B cell (primary cell): ENCODE results near the gene RIPK1. TPM values are rescaled to one million over a fixed set of nuclear protein-coding genes. Genes with fewer than 3 reads are reported as not detected.

Source experiments
- ATAC-seq: fragments of 200-7000 bp; cut with Tn5 transposase; one replicate; pipeline ENCODE4 v1.10.0; 2021; ENCODE audit warnings: low read depth, mild to moderate bottlenecking, moderate number of reproducible peaks, moderate library complexity
- CTCF ChIA-PET: fragments of 350-600 bp; sonication (Branson Sonifier 250); formaldehyde crosslinking; loops from one replicate; lab custom pipeline; 2021; ENCODE audit warnings: antibody characterized with exemption, inconsistent platforms; lab: Charles Lee
- POLR2A ChIA-PET: fragments of 350-600 bp; sonication (Branson Sonifier 250); formaldehyde crosslinking; loops from one replicate; lab custom pipeline; 2021; ENCODE audit warnings: antibody characterized with exemption; lab: Charles Lee
- DNase-seq: peaks from one replicate; pipeline ENCODE4 v3.0.0; 2013
- H2AFZ ChIP-seq: 2 replicates; pipeline ENCODE4 v1.6.1; 2012; ENCODE audit warnings: mild to moderate bottlenecking, low read depth, low read length; ENCODE audit not compliant: insufficient read depth, poor library complexity, severe bottlenecking
- H3K27ac ChIP-seq, 2 donors: 1 replicate in 1 of 2; 2 replicates in 1 of 2; pipeline ENCODE4 v1.5.1; 2012 to 2013; ENCODE audit warnings: low read length in 2 of 2, mild to moderate bottlenecking in 2 of 2, moderate library complexity in 1 of 2
- H3K27me3 ChIP-seq, 4 experiments: fragments of 200-600 bp in 1 of 4; sonication (generic) in 1 of 4; replicated peaks in 1 of 4; 1 replicate in 2 of 4; 2 replicates in 2 of 4; pipeline versions ENCODE4 v1.6.1 to v1.7.0; 2013 to 2016; ENCODE audit warnings: low read length in 3 of 4, mild to moderate bottlenecking in 2 of 4, mixed read lengths in 1 of 4, moderate library complexity in 1 of 4; ENCODE audit not compliant: insufficient read depth in 4 of 4, control insufficient read depth in 3 of 4; ENCODE audit errors: control extremely low read depth in 1 of 4
- H3K36me3 ChIP-seq, 2 experiments: replicated peaks in 1 of 2; 1 replicate in 1 of 2; 2 replicates in 1 of 2; pipeline versions ENCODE4 v1.6.1 to v1.7.1; 2013; ENCODE audit warnings: low read length in 1 of 2; ENCODE audit not compliant: insufficient read depth in 2 of 2, control insufficient read depth in 1 of 2; ENCODE audit errors: control extremely low read depth in 1 of 2, extremely low read depth in 1 of 2
- H3K4me1 ChIP-seq, 2 donors: fragments of 200-600 bp in 1 of 2; sonication (generic) in 1 of 2; 1 replicate in 1 of 2; 2 replicates in 1 of 2; pipeline versions ENCODE4 v1.5.1 to v1.6.1; 2013 to 2017; ENCODE audit warnings: low read length in 2 of 2; ENCODE audit not compliant: control insufficient read depth in 2 of 2, insufficient read depth in 2 of 2
- H3K4me2 ChIP-seq: replicated peaks from 2 replicates; pipeline ENCODE3; 2012; ENCODE audit warnings: mild to moderate bottlenecking, low read depth, low read length; ENCODE audit not compliant: poor library complexity, severe bottlenecking
- H3K4me3 ChIP-seq, 5 experiments: fragments of 200-600 bp in 1 of 5; sonication (generic) in 1 of 5; 1 replicate in 3 of 5; 2 replicates in 2 of 5; pipeline versions ENCODE4 v1.5.1 to v1.7.0; 2011 to 2016; ENCODE audit warnings: low read length in 4 of 5, mild to moderate bottlenecking in 4 of 5, low read depth in 2 of 5, control low read depth in 1 of 5, moderate library complexity in 1 of 5; ENCODE audit not compliant: insufficient read depth in 1 of 5; ENCODE audit errors: control extremely low read depth in 1 of 5, extremely low read depth in 1 of 5
- H3K79me2 ChIP-seq: fragments of 200-600 bp; sonication (generic); one replicate; pipeline ENCODE4 v1.6.0; 2016; ENCODE audit warnings: low read length; ENCODE audit not compliant: control insufficient read depth, insufficient read depth
- H3K9ac ChIP-seq: fragments of 200-600 bp; sonication (generic); 2 replicates; pipeline ENCODE4 v1.6.1; 2017; ENCODE audit warnings: mild to moderate bottlenecking, low read length, moderate library complexity
- H3K9me3 ChIP-seq, 3 donors: one replicate each; pipeline versions ENCODE4 v1.6.1 to v1.7.1; 2013; ENCODE audit warnings: low read length in 2 of 3; ENCODE audit not compliant: control insufficient read depth in 2 of 3, insufficient read depth in 1 of 3; ENCODE audit errors: control extremely low read depth in 1 of 3
- H4K20me1 ChIP-seq: 2 replicates; pipeline ENCODE4 v1.6.0; 2012; ENCODE audit warnings: mild to moderate bottlenecking, low read length; ENCODE audit not compliant: insufficient read depth, control insufficient read depth, poor library complexity, severe bottlenecking
- H3K27ac Mint-ChIP-seq: one replicate; pipeline ENCODE4 v1.8.0; 2021; ENCODE audit warnings: mixed read lengths
- H3K27me3 Mint-ChIP-seq: one replicate; pipeline ENCODE4 v1.8.0; 2021; ENCODE audit warnings: mixed read lengths
- H3K4me1 Mint-ChIP-seq: one replicate; pipeline ENCODE4 v1.8.0; 2021; ENCODE audit warnings: mixed read lengths
- H3K4me3 Mint-ChIP-seq: one replicate; pipeline ENCODE4 v1.8.0; 2021; ENCODE audit warnings: mixed read lengths
- H3K9me3 Mint-ChIP-seq: one replicate; pipeline ENCODE4 v1.8.0; 2022; ENCODE audit warnings: mixed read lengths; ENCODE audit not compliant: insufficient read depth
- CTCF ChIP-seq: fragments of 200-600 bp; IDR thresholded peaks from one replicate; pipeline ENCODE4 v1.8.0; 2022; ENCODE audit warnings: antibody characterized with exemption, mild to moderate bottlenecking
- EZH2 ChIP-seq: IDR thresholded peaks from 2 replicates; pipeline ENCODE4 v1.6.1; 2012; ENCODE audit warnings: borderline replicate concordance, low read depth, mild to moderate bottlenecking, moderate library complexity, low read length; ENCODE audit not compliant: insufficient read depth, poor library complexity, severe bottlenecking
- WGBS: methylation state at CpG from one replicate; pipeline ENCODE4 v1.1.5; 2013; ENCODE audit warnings: missing lambda C conversion rate; ENCODE audit not compliant: insufficient coverage; 5-methylcytosine and 5-hydroxymethylcytosine counted together
- intact Hi-C: fragments of 100-400 bp; cut with micrococcal nuclease; formaldehyde crosslinking; loops from one replicate; pipeline ENCODE4 v1.10.0; 2022
- polyA minus RNA-seq: library from RNA; depleted of rRNA, polyadenylated mRNA; stranded (reverse); fragments of >200 nt; gene quantifications from 2 replicates; pipeline ENCODE4 v1.2.3, GENCODE V29; 2012
- polyA plus RNA-seq: library from polyadenylated mRNA; depleted of rRNA; stranded (reverse); fragments of >200 nt; gene quantifications from 2 replicates; pipeline ENCODE4 v1.2.3, GENCODE V29; 2012
- total RNA-seq, 2 donors: library from RNA; stranded (reverse); fragments of 120-200 nt in 1 of 2; gene quantifications; 1 replicate in 1 of 2; 2 replicates in 1 of 2; pipeline versions ENCODE4 v1.2.3 to v1.2.4, GENCODE V29; 2013 to 2022

Gene RIPK1
- total RNA-seq: 26.2 and 28.1 TPM in 2 replicates
- total RNA-seq (2013): 17.5 TPM
- polyA plus RNA-seq: 7.3 and 10.2 TPM in 2 replicates
- polyA minus RNA-seq: 11.0 and 15.1 TPM in 2 replicates

DNA sequence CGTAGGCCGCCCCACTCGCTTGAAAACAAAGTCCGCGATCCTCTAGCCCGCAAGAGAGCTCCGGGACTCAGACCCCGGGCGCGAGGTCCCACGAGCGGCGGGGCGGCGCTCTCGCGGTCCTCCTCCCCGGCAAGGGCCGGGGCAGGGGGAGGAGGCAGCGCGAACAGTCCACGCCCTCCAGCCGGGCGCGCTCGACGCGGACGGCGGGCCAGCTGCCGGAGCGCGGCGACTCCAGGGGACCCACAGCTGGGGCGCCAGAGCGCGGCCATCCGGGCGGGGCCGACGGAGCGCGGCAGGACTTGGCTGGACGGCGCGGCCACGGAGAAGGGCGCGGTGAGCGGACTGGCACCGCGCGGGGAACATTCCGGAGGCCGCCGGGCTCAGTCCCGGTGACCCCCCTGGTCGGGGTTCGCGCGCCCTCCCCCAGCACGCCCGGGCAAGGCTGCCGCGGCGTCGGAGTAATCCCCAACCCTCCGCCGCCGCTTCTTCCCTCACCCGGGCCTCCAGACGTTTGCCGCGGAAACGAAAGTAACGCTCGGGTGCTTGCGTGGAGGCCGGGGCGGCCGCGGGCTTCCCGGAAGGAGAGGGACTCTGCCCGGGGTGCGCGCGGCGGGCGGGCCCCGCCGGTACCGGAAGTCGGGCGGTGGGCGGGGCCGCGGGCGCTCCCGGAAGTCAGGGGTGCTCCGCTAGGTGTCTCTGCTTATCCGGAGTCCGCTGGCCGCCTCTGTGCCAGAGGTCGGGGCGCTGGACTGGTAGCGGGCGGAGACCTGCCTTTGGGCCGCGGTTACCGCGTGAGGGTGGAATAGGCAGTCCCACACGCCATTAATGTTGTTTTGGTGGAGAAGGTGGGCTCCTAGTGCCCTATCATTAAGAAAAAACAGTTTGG lies at the start of gene RIPK1:
RIPK1 (plus strand) TSS at position 166 of the 886 bp plus-strand sequence. CDS start 8,330 bp downstream, outside the sequence.
- ATAC-seq: peak; percentile 73
- Histone ChIP-seq H2AFZ (peak within 1 kb of the TSS; percentile 77), H3K36me3 (no peaks in the 10 kb centered on the region), H3K27me3 (no peaks in the 10 kb centered on the region), H4K20me1 (peaks cover 14% of the 10 kb centered on the region), H3K9me3 (no peaks in the 10 kb centered on the region), H3K4me3 (peak within 1 kb of the TSS; percentile 55 to 87 (median 85)), H3K4me1 (peaks cover 17 to 23% of the 10 kb centered on the region in 2 donors), H3K27ac (peak within 1 kb of the TSS; percentile 92 to 99), H3K4me2 (peak within 1 kb of the TSS; percentile 94), H3K79me2 (peaks cover 54% of the 10 kb centered on the region), H3K9ac (peak within 1 kb of the TSS; percentile 92)
- intact Hi-C loops: loop anchor here (1.0 to 5.0 kb wide), 9 partner anchors 15 to 1069 kb away; partner anchors contain the start of genes BPHL, ECI2, NQO2 and PSMG4
- peak within 1 kb of the TSS; percentile 98 for H3K4me3 Mint-ChIP-seq
- H3K9me3 Mint-ChIP-seq: no peaks in the 10 kb centered on the region
- DNase-seq: peak; percentile 95
- H3K27ac Mint-ChIP-seq: peak within 1 kb of the TSS; percentile 99
- H3K4me1 Mint-ChIP-seq: peaks cover 43% of the 10 kb centered on the region
- ChIA-PET POLR2A (interaction anchor here (0.9 to 1.6 kb wide), 5 partner anchors 44 to 223 kb away, joined by 3 to 13 read pairs (median 4); partner anchors contain the start of gene NQO2), CTCF (interaction anchor here (0.6 to 3.7 kb wide), 13 partner anchors 9 to 690 kb away, joined by 3 to 15 read pairs (median 4); partner anchors contain the start of gene NQO2)
- WGBS: under 1% methylated on average over 101 of the region's 112 CpGs
- no peak for TF ChIP-seq EZH2
- no peak for TF ChIP-seq CTCF
- no peaks in the 10 kb centered on the region for H3K27me3 Mint-ChIP-seq
